GM12878 (cell line): ENCODE data around the gene AMMECR1.

ENCODE experiments used
- CBFB ChIP-seq: IDR thresholded peaks from 2 replicates; pipeline ENCODE4 v1.6.1; 2016; ENCODE audit warnings: antibody characterized with exemption, low read depth
- CREM ChIP-seq: IDR thresholded peaks from 2 replicates; pipeline ENCODE4 v1.6.1; 2014; ENCODE audit warnings: antibody characterized with exemption, low read depth
- CTCF ChIP-seq, 3 experiments: IDR thresholded peaks in 2 of 3; conservative IDR thresholded peaks in 1 of 3; 2 replicates each; pipeline ENCODE4 v1.5.1; 2011; ENCODE audit warnings: low read depth in 3 of 3, low read length in 3 of 3, mild to moderate bottlenecking in 3 of 3, control low read depth in 2 of 3, moderate library complexity in 2 of 3, inconsistent platforms in 1 of 3, mixed read lengths in 1 of 3; ENCODE audit not compliant: control insufficient read depth in 2 of 3, insufficient read depth in 1 of 3; ENCODE audit errors: extremely low read depth in 1 of 3
- IRF5 ChIP-seq: fragments of 450-650 bp; IDR thresholded peaks from 2 replicates; pipeline ENCODE4 v1.6.1; 2017; ENCODE audit warnings: borderline replicate concordance
- MYC ChIP-seq: IDR thresholded peaks from 2 replicates; pipeline ENCODE4 v1.6.1; 2011; ENCODE audit warnings: mild to moderate bottlenecking, low read length, moderate library complexity, inconsistent platforms; ENCODE audit not compliant: insufficient read depth, insufficient replicate concordance, insufficient read length, severe bottlenecking
- PBX3 ChIP-seq: IDR thresholded peaks from 2 replicates; pipeline ENCODE4 v1.6.1; 2011; ENCODE audit warnings: mild to moderate bottlenecking, low read depth, low read length, moderate library complexity; ENCODE audit not compliant: insufficient replicate concordance
- POLR2A ChIP-seq: IDR thresholded peaks from 2 replicates; pipeline ENCODE4 v1.6.1; 2011; ENCODE audit warnings: low read depth, mild to moderate bottlenecking, low read length
- RAD21 ChIP-seq: IDR thresholded peaks from 2 replicates; pipeline ENCODE4 v1.6.1; 2011; ENCODE audit warnings: mild to moderate bottlenecking, low read depth, low read length, moderate library complexity; ENCODE audit not compliant: insufficient read depth
- RAD51 ChIP-seq: fragments of 450-650 bp; IDR thresholded peaks from 2 replicates; pipeline ENCODE4 v1.6.1; 2016; ENCODE audit warnings: moderate library complexity, mild to moderate bottlenecking, inconsistent platforms
- SMC3 ChIP-seq: IDR thresholded peaks from 2 replicates; pipeline ENCODE4 v1.6.1; 2011; ENCODE audit warnings: low read length, improper control_type of control experiment, borderline replicate concordance

GRCh38 chrX:110172215-110172614 is 145.7 kb downstream of the AMMECR1 start:
- TF ChIP-seq CTCF (IDR thresholded peaks at IDR 0.05 in 2 of 3, conservative IDR thresholded peaks at IDR 0.05 in 1 of 3; ENCODE audit: control insufficient read depth in 2 of 3, extremely low read depth in 1 of 3, insufficient read depth in 1 of 3, low read depth in 3 of 3, low read length in 3 of 3) (no peak), POLR2A (no peak), RAD51 (no peak), SMC3 (no peak), CBFB (no peak), PBX3 (no peak), RAD21 (no peak), CREM (no peak), IRF5 (no peak), MYC (no peak)
